ENCODE measurements around the gene WBP1.
"Not testable (repeated sequence)": the region's sequence is repeated elsewhere in the genome, so short reads cannot be mapped to it uniquely, and the experiment has no call there.

Gene WBP1

GRCh38 chr2:74474899-74475298, 16.7 kb downstream of the WBP1 start:
- H3K9ac ChIP-seq, result no peak overlapping the region
- H3K79me2 ChIP-seq, result peaks cover 3% of the 10 kb centered on the region
- no peak overlapping the region for H2AFZ ChIP-seq
- no peaks in the 10 kb centered on the region for H3K27me3 ChIP-seq (ENCODE audit: control insufficient read depth, insufficient read depth, low read length)
- H3K4me1 ChIP-seq, result peaks cover 8% of the 10 kb centered on the region
- H3K9me3 ChIP-seq (ENCODE audit: control insufficient read depth, low read length), result no peaks in the 10 kb centered on the region
- no peak overlapping the region for H3K27ac ChIP-seq
- TF ChIP-seq CTCF (IDR thresholded peaks at IDR 0.05), result no peak
- no peaks in the 10 kb centered on the region for H3K36me3 ChIP-seq (ENCODE audit: control insufficient read depth, insufficient read depth, low read length)
- no peak overlapping the region for H3K4me2 ChIP-seq (ENCODE audit: low read length)
- H3K4me3 ChIP-seq (ENCODE audit: low read depth, low read length), result no peak overlapping the region

DNA sequence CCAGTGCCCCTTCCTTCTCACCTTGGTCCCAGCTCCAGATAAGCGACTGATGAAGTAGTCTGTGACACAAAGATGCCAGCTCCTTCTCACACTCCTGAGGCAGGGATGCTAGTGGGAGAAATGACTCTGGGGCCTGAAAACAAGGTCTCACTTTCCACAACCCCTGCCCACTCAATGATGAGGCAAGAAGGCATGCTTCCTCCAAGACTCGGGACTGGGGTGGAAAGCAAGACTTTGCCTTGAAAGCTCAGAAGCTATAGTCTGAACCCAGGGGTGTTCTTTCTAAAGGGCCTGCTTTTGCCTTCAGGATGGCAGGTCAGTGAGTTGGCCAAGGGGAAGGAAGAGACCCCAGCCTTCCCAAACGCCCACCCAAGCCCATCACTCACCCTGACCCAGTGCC, 23.2 kb downstream of the WBP1 start:
- peak overlapping the region; percentile 97 for H3K4me2 ChIP-seq (ENCODE audit: low read length)
- no peak for TF ChIP-seq CTCF (IDR thresholded peaks at IDR 0.05)
- H3K36me3 ChIP-seq (ENCODE audit: control insufficient read depth, insufficient read depth, low read length), result no peaks in the 10 kb centered on the region
- H3K27me3 ChIP-seq (ENCODE audit: control insufficient read depth, insufficient read depth, low read length), result no peaks in the 10 kb centered on the region
- no peak overlapping the region for H3K27ac ChIP-seq
- no peak overlapping the region for H3K9ac ChIP-seq
- no peaks in the 10 kb centered on the region for H3K9me3 ChIP-seq (ENCODE audit: control insufficient read depth, low read length)
- no peak overlapping the region for H2AFZ ChIP-seq
- no peaks in the 10 kb centered on the region for H3K4me1 ChIP-seq
- H3K79me2 ChIP-seq, result peaks cover 20% of the 10 kb centered on the region
- peak overlapping the region; percentile 94 for H3K4me3 ChIP-seq (ENCODE audit: low read depth, low read length)

- H3K4me3 ChIP-seq (ENCODE audit: low read depth, low read length), result peak overlapping the region; percentile 94
- H2AFZ ChIP-seq, result peak overlapping the region; percentile 79
- TF ChIP-seq CTCF (IDR thresholded peaks at IDR 0.05), result no peak
- H3K4me2 ChIP-seq (ENCODE audit: low read length), result peak overlapping the region; percentile 97
- peak overlapping the region; percentile 83 for H3K27ac ChIP-seq
- no peaks in the 10 kb centered on the region for H3K9me3 ChIP-seq (ENCODE audit: control insufficient read depth, low read length)
- no peaks in the 10 kb centered on the region for H3K27me3 ChIP-seq (ENCODE audit: control insufficient read depth, insufficient read depth, low read length)
- H3K9ac ChIP-seq, result peak overlapping the region; percentile 1
- H3K36me3 ChIP-seq (ENCODE audit: control insufficient read depth, insufficient read depth, low read length), result no peaks in the 10 kb centered on the region
- peaks cover 20% of the 10 kb centered on the region for H3K79me2 ChIP-seq
- H3K4me1 ChIP-seq, result no peaks in the 10 kb centered on the region
These were observed 23.9 kb downstream of the WBP1 start for GRCh38 chr2:74481961-74482800.

DNA sequence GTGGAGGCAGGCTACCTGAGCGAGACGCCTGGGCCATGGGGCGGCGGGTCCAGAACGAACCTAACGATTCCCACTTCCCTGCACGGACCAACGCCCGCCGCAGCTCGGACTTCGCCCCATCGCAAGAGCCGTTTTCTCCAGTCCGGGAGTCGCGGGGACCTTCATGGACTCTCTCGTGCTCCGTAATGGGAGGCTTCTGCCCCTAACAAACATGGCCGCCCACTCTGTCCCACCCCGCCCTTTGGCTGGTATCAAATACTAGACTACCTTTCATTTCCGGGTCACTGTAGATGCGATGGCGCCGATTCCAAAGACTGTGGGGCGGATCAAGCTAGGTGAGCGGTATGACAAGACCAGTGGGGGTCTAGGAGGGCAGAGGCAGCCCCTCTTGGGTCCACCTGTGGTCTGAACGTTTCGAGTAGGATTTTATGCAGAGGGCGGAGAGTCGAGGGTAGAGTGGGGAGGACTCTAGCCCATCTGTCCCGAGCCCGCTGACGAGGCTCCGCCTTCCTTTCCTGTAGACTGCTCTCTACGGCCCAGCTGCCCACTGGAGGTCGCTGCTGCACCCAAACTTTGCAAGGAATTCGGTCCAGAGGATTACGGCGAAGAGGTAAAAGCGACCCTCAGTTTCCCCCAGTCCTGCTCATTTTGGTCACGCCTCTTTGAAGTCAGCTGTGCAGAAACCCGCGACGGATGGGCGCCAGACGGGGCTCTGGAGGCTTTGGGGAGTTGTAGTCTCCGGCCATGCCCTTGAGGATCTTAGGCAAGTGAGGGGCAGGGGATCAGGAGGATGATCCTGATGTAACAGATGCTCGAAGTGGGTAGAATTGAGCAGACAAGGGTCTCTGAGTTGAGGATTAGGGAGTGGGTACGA, 24.8 kb downstream of the WBP1 start, which contains the start of the genes CCDC142 and TTC31:
CCDC142 (minus strand) TSS at position 198 of the 874 bp plus-strand sequence; CDS start at position 37, 161 bp downstream.
TTC31 (plus strand) TSS at position 281 of the 874 bp plus-strand sequence; CDS start at position 296, 15 bp downstream.
- Histone ChIP-seq H3K36me3 (ENCODE audit: control insufficient read depth, insufficient read depth, low read length) (no peaks in the 10 kb centered on the region), H3K27ac (peak within 1 kb of the TSS; percentile 83), H3K27me3 (ENCODE audit: control insufficient read depth, insufficient read depth, low read length) (no peaks in the 10 kb centered on the region), H3K4me3 (ENCODE audit: low read depth, low read length) (peak within 1 kb of the TSS; percentile 94), H3K9ac (peak within 1 kb of the TSS; percentile 1), H3K79me2 (peaks cover 20% of the 10 kb centered on the region), H2AFZ (peak within 1 kb of the TSS; percentile 79), H3K4me2 (ENCODE audit: low read length) (peak within 1 kb of the TSS; percentile 97), H3K9me3 (ENCODE audit: control insufficient read depth, low read length) (no peaks in the 10 kb centered on the region), H3K4me1 (no peaks in the 10 kb centered on the region)
- peak; percentile 93 for TF ChIP-seq CTCF (IDR thresholded peaks at IDR 0.05)

GRCh38 chr2:74483675-74484164, 25.5 kb downstream of the WBP1 start:
- not testable (repeated sequence) for H3K4me1 ChIP-seq; H3K27me3 ChIP-seq (ENCODE audit: control insufficient read depth, insufficient read depth, low read length); H3K27ac ChIP-seq; H3K9ac ChIP-seq; H3K9me3 ChIP-seq (ENCODE audit: control insufficient read depth, low read length); H3K36me3 ChIP-seq (ENCODE audit: control insufficient read depth, insufficient read depth, low read length)
- Histone ChIP-seq H2AFZ (peak overlapping the region; percentile 79), H3K79me2 (peaks cover 20% of the 10 kb centered on the region), H3K4me3 (ENCODE audit: low read depth, low read length) (peak overlapping the region; percentile 94), H3K4me2 (ENCODE audit: low read length) (peak overlapping the region; percentile 97)
